Fibroblast of upper back skin (primary cell): Measurements from ENCODE around the gene TMEFF2.

Experiments used
- DNase-seq: peaks from one replicate; pipeline ENCODE4 v3.0.0-alpha.2; 2013

Gene TMEFF2

GRCh38 chr2:192007581-192008228 lies 187.0 kb downstream of the TMEFF2 start:
- DNase-seq: no peak

GRCh38 chr2:192005211-192005610 lies 189.5 kb downstream of the TMEFF2 start:
- no peak for DNase-seq

GRCh38 chr2:192004188-192004963 lies 190.4 kb downstream of the TMEFF2 start:
- DNase-seq: no peak

- no peak for DNase-seq
Measured at GRCh38 chr2:192002418-192002817, 192.3 kb downstream of the TMEFF2 start.

GRCh38 chr2:192000196-192000980 lies 194.3 kb downstream of the TMEFF2 start:
- no peak for DNase-seq

GRCh38 chr2:191999101-191999841 lies 195.5 kb downstream of the TMEFF2 start:
- no peak for DNase-seq

GRCh38 chr2:191995285-191995684 lies 199.4 kb downstream of the TMEFF2 start:
- DNase-seq: peak; percentile 8

GRCh38 chr2:191994749-191995148 lies 200.0 kb downstream of the TMEFF2 start:
- peak; percentile 35 for DNase-seq

GRCh38 chr2:191991442-191991841 lies 203.3 kb downstream of the TMEFF2 start:
- no peak for DNase-seq

- no peak for DNase-seq
Measured at GRCh38 chr2:191985740-191986139, 209.0 kb downstream of the TMEFF2 start.

GRCh38 chr2:191983591-191983990 lies 211.1 kb downstream of the TMEFF2 start:
- no peak for DNase-seq

GRCh38 chr2:191983186-191983585 lies 211.5 kb downstream of the TMEFF2 start:
- no peak for DNase-seq

- no peak for DNase-seq
Measured at GRCh38 chr2:191981706-191982105, 213.0 kb downstream of the TMEFF2 start.

- no peak for DNase-seq
Measured at GRCh38 chr2:191980483-191980882, 214.2 kb downstream of the TMEFF2 start.

GRCh38 chr2:191979221-191979730 lies 215.5 kb downstream of the TMEFF2 start:
- no peak for DNase-seq

- DNase-seq: peak; percentile 66
Measured at GRCh38 chr2:191977754-191978153, 217.0 kb downstream of the TMEFF2 start.

- DNase-seq: peak; percentile 63
Measured at GRCh38 chr2:191976436-191976835, 218.3 kb downstream of the TMEFF2 start.

GRCh38 chr2:191974676-191975075 lies 220.1 kb downstream of the TMEFF2 start:
- DNase-seq: no peak

- DNase-seq: no peak
Measured at GRCh38 chr2:191970867-191971266, 223.9 kb downstream of the TMEFF2 start.

GRCh38 chr2:191968120-191968519 lies 226.6 kb downstream of the TMEFF2 start:
- DNase-seq: no peak

GRCh38 chr2:191965733-191966132 lies 229.0 kb downstream of the TMEFF2 start:
- DNase-seq: no peak

- DNase-seq: no peak
Measured at GRCh38 chr2:191961556-191961955, 233.2 kb downstream of the TMEFF2 start.

- DNase-seq: no peak
Measured at GRCh38 chr2:191959209-191959608, 235.5 kb downstream of the TMEFF2 start.
